Astrocyte of the hippocampus (primary cell): ENCODE results near the gene PLEKHA5.
"Not testable (repeated sequence)": the region's sequence is repeated elsewhere in the genome, so short reads cannot be mapped to it uniquely, and the experiment has no call there.

Source experiments
- DNase-seq: peaks from one replicate; pipeline ENCODE4 v3.0.0; 2011; ENCODE audit warnings: low read depth, low spot score

Gene PLEKHA5

DNA sequence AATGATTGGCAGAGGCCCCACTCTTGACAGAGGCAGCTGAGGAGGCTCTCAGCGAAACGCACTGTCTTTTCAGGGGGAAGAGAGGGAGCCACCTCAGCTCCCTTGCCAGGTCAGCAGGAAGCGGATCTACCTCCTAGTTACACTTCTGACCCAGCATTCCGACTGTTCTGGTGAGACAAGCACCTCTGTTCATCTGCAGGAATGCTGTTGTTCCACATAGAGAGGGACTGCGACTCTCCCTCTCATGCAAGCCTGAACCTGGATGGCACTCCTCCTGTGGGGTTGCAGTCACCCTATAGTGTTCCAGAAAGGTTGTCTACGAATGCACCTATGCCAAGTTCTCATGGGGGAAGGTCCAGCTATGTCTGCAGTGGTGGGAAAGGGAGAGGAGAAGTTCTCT lies 272.7 kb downstream of the PLEKHA5 start:
- DNase-seq = no peak

DNA sequence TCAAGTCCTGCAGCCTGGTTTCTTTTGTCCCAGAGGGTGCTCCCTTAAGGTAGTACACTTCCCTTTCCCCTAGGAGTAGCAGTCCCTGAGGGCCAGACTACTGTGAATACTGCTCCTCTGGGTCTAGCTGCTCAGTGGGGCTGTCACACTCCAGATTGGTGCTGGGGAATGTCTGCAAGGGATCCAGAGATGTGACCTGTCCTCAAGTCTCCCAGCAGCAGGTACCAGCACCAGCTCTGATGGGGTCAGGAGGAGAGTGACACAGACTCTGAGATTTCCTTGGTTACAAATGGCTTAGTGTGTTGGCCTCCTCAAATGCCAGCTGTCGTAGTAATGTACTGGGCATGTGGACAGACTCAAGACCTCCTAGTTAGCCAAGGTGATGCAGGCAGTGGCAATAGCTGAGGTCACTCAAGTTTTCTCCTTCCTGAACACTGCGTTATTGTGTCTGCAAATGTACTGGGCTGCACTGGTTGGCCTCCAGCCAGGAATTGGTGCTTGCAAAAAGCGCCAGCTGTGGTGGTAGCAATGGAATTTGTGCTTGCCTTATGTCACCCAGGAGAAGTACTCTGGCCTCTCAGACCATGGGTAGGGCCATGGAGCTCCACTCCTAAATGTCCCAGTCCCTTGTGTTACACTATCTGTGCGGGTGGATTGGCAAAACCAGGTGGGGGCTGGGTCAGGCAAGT lies 273.4 kb downstream of the PLEKHA5 start:
- DNase-seq = peak; percentile 81

DNA sequence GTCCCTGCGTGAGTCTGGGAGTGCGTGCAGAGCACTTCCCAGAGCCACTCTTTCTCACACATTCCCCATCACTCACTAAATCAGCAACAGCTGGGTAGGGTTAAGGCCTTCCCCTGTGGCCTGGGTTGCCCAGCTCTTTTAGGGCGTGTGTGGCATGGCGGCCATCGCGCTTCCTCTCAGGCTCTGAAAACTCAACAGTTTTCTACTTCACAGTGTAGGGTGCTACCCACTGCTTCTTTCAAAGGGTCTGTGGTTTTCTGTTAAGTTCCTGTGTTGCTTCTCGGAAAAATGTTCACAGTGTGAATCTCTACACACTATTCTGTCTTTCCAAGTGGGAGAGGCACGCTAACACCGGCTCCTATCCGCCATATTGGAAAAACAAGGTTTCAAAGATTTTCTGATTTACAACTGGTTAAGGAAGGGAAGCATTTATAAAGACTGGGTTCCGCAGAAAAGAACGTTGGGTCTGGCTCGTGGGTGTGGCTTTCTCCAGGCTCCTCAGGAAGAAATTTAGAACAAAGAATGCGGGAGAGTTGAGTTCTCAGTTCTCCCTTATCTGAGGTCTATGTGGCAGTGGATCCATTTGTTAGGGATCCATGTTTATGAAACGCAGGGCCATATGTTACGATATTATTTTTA lies 274.8 kb downstream of the PLEKHA5 start:
- no peak for DNase-seq

DNA sequence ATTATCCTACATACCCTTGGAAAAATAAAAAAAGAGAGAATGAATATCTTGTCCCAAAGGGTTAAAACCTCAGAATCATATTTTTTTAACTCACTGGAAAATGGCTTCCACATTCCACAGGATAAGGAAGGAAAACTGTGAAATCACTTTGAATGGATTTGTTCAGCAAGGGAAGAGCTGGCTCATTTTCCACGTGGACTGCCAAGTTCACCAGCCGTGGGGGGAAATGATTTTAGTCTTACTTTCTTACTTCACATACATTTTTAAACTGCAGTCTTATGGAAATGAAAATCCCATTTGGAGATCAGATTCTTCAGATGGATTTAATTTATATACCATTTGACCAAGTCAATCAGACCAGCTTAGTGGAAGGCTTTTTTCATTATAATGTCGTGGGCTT lies 279.8 kb downstream of the PLEKHA5 start:
- no peak for DNase-seq

DNA sequence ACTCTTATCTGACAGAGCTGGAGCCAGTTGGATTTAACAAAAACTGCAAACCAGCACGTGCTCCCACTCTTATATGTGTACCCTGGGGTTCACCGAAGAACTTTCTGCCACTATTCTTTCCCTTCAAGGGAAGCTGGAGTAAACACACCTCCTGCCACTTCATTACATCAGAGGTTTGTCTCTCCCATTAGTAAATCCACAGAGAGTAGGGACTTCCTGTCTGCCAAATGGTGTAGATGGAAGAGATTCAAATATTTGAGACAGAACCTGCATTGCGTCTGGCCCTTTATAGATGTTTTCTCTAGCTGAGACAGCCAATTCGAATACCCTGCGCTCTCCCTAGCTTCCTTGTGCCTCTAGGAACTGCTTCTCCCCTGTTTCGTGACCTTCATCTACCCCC lies 280.7 kb downstream of the PLEKHA5 start:
- peak; percentile 27 for DNase-seq

DNA sequence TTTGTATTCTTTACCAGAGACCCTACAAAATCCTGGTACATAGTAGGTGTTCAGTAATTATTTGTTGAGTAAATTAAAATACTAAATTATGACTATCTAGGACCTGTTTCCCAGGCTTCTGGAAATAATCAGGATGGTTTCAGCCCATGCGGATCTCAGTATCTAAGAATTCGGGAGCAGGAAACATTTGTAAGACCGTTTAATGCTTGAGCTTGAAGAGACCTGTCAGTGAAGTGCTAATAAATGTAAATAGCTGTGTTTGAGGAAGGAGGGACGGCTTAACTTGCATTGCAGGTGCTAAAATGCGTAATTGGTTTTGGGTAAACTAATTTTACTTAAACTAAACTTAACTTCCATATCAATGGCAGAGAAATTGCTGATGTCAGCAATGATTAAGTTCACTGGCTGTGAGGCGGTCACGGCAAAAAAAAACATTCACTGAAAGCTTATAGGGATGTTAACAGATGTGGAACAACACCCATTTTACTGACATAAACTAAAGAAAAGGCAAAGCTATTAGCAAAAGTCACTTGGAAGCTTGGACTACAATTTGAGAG lies 281.2 kb downstream of the PLEKHA5 start:
- no peak for DNase-seq

DNA sequence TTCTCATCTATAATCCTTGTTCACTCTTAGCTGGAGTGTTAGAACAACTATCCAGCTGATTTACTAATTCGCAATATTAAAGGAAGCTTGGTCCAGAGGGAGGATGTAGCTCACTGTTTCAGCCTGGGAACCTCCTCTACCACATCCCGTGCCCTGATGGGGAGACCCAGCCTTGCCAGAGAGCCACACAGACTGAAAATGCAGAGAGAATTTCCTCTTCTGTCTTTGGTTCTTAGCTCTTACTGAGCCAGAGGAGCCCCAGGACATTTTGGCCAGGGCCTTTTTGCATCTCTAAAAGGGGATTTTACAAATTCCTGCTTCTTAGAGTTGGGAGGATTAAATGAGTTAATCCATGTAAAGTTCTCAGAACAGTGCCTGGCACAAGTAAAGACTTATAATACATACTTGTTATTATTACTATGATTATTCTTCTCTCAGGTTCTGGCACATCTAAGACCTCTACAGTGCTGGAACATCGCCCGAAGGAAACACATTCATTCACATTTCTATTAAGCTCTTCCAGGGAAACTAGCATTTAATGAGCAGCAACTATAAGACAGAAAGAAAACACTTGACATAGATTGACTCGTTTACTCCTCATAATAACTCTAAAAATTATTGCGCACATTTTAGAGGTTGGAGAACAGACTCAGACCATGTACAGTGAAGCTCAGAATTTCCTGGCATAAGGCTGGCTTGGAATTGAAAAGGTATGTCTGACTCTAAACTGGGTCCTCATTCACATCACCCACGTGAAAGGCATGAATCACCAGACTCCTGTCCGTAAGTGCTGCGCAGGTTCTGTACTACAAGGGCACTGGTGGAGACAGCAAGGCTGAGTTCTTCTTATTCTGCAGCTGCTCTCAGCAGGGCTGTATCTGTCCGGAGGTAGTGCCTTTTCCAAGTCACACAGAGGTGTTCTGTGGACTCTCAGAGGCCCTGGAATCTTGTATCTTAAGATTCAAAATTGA lies 282.0 kb downstream of the PLEKHA5 start:
- DNase-seq = peak; percentile 45

DNA sequence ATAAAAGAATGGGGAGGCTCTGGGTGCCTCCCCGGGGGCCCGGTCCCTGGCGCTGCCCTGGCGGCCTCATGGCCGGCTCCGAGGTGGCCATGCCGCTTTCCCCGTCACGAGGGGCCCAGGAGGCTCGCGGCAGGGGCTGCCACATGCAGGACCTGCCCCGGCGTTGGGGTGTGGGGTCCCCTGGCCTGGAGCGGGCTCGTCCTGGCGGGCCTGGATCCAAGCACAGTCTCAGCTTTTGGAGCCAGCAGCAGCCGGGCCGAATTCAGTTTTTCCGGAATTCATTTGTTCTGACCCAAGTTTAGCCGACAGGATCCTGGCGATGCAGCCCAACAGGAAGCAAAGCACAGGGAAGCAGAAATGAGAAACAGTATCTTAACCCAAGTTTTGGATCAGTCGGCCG lies 283.3 kb downstream of the PLEKHA5 start:
- DNase-seq = no peak

DNA sequence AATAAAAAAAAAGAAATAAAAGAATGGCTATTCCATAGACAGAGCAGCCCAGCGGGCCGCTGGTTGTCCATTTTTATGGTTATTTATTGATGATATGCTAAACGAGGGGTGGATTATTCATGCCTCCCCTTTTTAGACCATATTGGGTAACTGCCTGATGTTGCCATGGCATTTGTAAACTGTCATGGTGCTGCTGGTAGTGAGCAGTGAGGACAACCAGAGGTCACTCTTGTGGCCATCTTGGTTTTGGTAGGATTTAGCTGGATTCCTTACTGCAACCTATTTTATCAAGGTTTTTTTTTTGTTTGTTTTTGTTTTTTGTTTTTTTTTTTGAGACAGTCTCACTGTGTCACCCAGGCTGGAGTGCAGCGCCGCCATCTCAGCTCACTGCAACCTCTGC lies 284.0 kb downstream of the PLEKHA5 start:
- not testable (repeated sequence) for DNase-seq

DNA sequence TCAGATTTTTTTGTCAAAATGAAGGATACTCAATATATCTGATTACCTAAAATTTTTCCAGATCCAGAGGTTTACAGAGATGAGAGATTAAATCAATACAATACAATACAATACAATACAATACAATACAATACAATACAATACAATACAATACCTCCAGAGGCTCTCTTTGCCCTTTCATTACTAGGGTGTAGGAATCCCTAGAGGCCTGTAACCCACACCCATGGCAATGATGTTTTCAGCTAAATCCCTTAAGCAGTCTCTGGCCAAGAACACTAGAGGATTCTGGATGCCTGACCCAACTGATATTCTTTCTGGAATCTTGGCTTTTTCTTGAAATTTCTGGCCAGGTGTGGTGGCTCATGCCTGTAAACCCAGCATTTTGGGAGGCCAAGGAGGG lies 286.0 kb downstream of the PLEKHA5 start:
- no peak for DNase-seq

DNA sequence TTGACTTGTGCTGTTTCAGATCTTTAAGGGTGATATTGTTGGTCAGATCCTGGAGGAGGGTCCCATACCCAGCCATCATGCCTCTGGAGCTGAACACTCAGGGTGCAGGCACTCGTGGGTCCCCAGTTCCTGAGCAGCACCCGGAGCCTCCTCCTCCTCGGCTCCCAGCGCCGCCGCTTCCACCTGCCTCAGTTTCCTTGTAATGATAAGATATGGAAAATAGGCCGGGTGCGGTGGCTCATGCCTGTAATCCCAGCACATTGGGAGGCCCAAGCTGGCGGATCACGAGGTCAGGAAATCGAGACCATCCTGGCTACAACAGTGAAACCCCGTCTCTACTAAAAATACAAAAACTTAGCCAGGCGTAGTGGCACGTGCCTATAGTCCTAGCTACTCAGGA lies 289.6 kb downstream of the PLEKHA5 start:
- no peak for DNase-seq

DNA sequence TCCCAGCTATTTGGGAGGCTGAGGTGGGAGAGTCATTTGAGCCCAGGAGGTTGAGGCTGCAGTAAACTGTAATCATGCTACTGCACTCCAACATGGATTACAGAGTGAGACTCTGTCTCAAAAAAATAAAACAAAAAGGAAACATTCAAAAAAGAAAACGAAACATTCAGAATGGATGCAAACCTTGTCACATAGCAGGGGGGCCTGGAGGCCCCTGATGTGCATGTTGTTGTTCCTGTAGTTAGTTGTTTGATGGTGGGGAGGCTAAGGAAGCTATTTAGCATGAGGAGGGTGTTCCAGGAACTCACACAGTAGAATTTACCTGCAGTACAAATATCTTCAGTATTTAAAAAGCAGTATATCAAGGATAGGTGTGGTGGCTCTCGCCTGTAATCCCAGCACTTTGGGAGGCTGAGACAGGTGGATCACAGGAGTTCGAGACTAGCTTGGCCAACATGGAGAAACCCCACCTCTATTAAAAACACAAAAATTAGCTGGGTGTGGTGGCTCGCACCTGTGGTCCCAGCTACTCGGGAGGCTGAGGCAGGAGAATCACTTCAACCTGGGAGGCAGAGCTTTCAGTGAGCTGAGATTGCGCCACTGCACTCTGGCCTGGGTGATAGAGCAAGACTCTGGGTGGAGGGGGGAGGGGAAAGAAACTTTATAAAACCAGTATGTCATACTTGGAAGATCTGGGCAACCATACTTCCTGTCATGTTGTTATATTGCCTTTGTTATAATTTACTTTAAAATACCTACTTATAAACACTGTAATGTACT lies 292.2 kb downstream of the PLEKHA5 start:
- DNase-seq = no peak

DNA sequence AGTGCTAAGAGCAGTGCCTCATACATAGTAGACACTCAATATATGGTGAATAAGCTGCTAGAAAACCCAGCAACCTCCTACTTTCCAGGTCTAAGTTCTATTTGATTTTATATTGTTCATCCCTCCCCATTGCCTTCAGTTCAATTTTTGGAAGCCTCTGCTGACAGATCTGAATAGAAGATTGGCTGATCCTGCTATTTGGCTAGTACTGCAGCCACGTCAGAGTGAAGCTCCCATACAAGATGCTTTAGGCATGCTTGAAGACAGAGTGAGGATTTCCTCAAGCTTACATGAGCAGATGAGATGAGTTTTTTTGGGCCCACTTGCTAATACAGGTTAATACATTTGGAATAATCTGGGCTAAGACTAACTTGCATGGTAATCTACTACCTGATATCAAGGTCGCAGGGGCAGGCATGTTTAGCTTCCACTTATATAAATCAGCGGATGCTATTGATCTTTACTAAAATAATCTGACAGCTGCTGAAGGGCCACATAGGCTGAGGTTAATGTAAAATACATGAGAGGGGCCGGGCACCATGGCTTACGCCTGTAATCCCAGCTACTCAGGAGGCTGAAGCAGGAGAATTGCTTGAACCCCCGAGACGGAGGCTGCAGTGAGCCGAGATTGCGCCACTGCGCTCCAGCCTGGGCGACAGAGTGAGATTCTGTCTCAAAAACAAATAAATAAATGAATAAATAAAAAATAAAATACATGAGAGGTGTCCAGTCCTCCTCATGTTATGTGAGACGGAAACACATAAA lies 293.8 kb downstream of the PLEKHA5 start:
- DNase-seq = no peak
